Measurements from ENCODE around the gene RRP36. TPM values are rescaled to one million over a fixed set of nuclear protein-coding genes. Genes with fewer than 3 reads are reported as not detected.
"Not testable (repeated sequence)": the region's sequence is repeated elsewhere in the genome, so short reads cannot be mapped to it uniquely, and the experiment has no call there.

Gene RRP36
- polyA plus RNA-seq, 1 donor, result 63.6 TPM

DNA sequence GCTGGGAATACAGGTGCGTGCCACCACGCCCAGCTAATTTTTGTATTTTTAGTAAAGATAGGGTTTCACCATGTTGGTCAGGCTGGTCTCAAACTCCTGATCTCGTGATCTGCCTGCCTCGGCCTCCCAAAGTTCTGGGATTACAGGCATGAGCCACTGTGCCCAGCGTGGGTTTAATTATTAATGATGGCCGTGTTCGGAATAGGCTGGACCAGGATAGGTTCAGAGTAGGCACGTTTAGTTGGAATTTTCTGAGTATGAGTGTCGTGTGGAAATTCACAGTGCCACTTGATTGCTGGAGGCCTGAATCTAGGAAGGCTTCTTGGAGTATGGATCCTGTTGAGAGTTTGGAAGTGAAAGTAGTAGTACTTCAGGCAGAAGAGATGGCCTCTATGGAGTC, 23.2 kb upstream of the RRP36 start:
- not testable (repeated sequence) for DNase-seq

DNA sequence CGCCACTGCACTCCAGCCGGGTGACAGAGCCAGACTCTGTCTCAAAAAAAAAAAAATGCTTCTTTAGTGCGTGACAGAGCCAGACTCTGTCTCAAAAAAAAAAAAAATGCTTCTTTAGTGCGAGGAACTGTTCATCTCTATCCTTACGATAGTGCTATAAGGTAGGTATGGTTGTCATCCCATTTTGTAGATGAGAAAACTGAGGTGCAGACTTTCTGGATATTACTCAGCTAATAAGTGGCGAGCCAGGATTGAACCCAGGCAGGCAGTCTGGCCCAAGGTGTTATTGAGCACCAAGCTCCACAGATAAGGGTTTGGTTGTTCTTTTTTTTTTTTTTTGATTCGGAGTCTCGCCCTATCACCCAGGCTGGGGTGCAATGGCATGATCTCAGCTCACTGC, 19.6 kb upstream of the RRP36 start:
- no peak for DNase-seq

DNA sequence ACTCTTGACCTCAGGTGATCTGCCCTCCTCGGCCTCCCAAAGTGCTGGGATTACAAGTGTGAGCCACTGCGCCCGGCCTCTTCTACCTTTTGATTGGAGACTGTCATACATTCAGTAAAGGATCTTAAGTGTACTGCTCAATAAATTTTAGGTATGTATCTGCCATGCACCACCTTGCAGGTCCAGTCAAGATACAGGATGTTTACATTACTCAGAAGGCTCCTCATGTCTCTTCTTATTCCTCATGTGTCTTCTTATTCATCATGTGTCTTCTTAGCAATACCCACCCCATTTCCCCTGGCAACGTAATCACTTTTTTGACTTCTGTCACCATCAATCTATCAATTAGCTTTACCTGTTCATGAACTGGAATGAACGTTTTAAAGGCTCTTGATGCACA, 15.6 kb upstream of the RRP36 start:
- DNase-seq, result no peak

DNA sequence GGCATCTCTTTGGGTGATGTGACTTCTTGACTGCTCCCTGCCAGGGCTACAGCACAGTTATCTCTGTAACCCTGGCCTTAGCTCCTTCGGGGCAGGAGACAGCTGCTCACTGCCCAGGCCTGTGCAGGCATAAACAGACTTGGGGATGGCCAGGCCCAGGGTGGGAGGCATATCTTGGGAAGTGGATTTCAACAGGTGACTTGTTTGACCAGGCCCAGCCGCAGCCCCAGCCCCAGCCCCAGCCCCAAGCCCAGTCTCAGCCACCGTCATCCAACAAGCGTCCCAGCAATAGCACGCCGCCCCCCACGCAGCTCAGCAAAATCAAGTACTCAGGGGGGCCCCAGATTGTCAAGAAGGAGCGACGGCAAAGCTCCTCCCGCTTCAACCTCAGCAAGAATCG, 15.2 kb upstream of the RRP36 start:
- DNase-seq, result no peak

DNA sequence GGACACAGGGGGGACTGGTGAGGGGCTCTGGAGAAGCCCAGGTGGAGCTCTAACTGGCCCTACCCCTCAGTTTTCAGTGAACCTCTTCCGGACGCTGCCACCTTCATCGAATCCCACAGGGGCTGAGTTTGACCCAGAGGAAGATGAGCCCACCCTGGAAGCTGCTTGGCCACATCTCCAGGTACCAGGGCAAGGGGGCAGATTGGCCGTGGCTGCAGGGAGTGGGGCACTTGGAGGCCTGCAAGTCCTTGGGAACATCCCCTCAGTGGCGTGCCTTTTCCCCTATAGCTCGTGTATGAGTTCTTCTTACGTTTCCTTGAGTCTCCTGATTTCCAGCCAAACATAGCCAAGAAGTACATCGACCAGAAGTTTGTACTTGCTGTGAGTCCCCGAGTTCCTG, 14.3 kb upstream of the RRP36 start:
- DNase-seq, result no peak

DNA sequence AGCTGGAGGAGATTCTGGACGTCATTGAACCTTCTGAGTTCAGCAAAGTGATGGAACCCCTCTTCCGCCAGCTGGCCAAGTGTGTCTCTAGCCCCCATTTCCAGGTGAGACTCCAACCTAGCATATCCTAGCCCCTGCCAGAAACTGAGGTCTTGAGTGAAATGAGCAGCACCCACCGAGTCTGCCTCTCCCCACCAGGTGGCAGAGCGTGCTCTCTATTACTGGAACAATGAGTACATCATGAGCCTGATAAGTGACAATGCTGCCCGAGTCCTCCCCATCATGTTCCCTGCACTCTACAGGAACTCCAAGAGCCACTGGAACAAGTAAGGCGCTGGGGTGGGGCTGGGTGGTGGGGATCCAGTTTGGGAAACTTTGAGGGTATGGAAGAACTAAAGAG, 12.3 kb upstream of the RRP36 start:
- DNase-seq, result no peak

DNA sequence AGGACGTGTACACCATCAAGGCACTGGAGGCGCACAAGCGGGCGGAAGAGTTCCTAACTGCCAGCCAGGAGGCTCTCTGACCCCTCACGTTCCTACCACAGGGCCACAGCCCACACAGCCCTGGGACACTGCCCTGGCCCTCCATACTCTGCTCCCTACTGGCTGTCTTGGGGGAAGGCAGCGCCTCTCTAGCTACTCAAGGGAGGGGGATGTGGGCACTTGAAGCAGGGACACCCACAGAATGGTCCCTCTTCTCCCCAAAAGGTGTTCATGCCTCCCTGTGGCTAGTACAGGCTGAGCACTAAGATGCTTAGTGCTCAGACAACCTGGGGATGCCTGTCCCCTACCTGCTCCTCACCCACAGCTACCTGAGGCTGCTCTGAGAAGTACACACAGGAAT, 10.2 kb upstream of the RRP36 start:
- no peak for DNase-seq

DNA sequence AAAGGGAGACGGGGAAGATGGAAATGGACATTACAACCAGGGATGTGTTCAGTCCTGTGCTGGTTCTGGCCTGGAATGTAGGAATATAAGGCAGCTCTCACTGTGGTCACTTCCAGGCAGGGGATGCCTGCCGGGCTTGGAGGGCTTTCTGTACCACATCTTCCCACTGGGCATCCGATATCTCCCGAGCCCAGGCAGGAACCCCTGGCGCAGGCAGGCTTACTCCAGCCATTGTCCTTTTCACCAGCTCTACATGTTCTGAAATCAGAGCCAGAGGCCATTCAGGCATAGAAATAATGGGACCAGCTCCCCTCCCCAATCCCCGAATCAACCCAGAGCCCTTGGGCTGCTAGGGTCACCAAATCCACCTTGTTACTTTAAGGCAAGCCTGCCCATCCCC, 9.1 kb upstream of the RRP36 start:
- DNase-seq, result no peak

DNA sequence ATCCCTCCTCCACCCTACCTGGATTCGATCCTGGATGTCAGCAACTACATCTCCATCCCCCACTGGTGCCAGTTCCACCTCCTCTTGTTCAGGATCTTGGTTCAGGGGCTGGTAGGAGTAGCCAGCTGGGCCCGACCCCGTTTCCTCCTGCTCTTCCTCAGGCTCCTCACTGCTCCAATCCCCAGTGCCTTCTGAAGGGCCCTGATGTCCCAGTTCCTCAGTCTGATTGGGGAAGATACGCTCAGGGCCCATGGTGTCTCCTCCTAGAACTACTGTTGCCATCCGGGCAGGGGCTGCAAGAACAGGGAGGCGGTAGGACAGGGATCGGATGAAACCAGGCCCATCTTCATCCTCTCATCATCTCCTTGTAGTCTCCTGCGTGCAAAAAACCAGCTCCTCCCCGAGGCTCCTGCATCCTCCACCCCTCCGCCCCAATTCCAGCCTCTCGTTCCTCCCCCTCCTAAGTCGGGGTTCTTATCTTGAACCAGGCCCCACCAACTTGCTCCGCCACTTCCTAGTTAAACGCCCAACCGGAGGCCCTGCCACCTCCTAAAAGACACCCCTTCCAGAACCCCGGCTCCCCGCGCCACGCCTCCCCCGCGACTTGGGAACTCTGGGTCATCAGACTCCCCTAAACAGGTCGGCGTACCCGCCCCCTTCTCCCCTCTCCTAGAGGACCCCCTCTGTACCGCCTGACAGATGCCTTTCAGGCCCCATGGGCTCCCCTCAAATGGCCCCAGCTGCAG, 8.2 kb upstream of the RRP36 start:
- DNase-seq, result no peak

DNA sequence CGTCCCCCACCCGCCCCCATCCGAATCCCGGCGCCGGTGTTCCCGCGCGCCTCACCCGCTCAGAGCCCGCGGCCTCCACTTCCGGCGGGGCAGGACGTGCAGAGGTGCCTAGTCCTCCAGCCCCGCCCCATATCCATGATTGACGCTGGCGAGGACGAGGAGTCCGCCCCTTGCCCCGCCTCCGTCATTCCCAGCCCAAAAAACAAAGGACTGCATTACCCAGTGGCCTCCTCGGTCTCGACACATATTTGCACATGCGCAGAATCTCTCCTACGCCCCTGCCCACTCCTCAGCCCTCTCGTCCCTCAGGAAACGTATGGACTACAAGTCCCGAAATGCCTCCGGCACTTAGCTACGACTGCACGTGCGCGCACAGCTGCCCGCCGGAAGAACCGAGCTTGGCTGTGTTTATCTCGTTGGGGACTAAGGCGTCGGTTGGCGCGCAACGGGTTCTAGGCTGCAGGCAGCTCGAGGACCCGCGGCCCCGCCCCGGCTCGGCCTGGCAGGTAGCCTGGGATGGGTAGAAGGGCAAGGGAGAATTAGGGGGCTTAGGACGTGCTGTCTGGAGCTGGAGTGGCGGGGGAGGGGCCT, 7.5 kb upstream of the RRP36 start, which contains the start of the genes KLHDC3 and MEA1:
Gene KLHDC3, plus strand, starts transcription at position 407 of the 591 bp plus-strand sequence. CDS start 2,944 bp downstream, outside the sequence.
Gene MEA1, minus strand, starts transcription at position 104 of the 591 bp plus-strand sequence. CDS start 133 bp downstream, outside the sequence.
- DNase-seq, result peak; percentile 100

DNA sequence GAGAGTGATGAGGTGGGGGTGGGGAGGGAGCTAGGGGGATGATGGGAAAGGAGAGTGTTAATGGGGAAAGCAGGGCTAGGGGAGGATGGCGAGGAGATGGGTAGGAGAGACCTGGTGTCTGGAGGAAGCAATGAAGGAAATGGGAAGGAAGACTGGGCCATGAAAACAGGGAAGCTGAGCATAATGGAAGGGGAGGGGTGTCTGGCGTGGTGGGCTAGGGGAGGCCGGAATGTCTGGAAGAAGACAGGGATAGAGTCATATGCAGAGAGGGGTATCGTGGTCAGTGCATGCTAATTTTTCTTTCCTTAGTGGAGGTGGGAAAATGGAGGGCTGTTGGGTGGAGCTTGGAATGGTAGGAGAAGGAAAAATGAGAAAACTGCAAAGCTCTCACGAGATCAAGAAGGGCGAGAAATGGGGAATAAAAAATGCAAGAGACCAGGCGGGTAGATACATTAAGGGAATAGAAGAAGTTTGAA, 7.0 kb upstream of the RRP36 start:
- DNase-seq, result no peak

DNA sequence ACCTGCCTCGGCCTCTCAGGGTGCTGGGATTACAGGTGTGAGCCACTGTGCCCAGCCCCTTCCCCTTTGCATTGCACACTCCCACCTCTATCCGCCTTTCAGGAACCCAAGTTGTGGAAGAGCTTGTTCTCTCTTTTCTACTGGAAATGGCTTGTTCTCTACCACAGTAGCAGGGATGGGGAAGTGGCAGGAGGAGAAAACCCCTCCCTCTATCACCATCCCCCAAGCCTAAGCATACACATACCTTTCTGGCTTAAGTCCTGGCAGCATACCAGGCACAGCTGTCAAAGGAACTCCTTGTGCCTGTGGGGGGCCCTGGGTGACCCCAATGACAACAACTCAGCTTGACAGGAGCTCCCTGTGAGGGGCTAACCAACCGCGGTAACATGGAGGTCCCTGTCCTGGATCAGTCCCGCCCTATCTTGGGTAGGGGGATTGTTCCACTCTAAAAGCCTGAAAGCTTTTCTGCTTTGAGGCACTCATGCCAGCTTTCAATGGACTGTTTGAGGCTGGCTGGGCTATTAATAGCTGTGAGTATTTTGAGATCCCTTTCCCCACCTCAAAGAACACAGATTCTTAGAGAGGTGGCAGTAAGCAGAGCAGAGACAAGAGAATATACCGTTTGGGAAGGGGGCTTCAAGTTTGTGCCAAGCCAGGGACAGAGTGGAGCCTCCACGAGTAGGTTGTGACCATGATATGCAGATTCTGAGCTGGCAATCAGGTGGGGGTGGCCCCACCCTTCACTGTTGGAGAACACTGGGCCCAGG, 5.1 kb upstream of the RRP36 start:
- no peak for DNase-seq

DNA sequence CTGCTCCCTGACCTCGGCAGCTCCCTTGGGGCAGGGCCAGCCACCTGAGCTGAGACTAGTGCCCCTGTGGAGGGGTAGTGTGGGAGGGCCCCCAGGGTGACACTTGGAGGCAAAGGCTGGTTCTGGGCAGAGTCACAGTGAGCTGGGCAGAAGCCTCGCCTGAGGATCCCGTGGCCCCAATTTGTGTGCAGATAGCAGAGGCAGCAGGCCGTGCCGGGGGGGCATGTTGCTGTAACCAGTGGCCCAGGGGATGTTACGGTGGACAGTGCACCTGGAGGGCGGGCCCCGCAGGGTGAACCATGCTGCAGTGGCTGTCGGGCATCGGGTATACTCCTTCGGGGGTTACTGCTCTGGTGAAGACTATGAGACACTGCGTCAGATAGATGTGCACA, 4.5 kb upstream of the RRP36 start:
- no peak for DNase-seq

DNA sequence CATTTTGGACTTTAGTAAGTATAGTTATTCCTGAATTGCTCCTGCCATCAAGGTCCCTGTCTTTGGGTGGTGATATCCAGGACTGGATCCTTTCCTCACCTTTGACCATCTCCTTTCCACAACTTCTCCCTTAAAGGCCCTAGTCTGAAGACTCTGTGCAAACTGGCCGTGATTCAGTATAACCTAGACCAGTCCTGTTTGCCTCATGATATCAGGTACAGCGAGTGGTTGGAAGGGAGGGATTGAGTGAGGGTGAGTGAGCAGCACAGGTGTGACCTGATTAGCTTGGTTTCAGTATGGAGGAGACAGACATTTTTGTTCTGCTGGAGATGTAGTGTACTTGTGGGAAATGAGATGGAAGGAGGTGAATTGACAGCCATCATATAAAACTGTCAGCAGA, 2.3 kb upstream of the RRP36 start:
- no peak for DNase-seq

DNA sequence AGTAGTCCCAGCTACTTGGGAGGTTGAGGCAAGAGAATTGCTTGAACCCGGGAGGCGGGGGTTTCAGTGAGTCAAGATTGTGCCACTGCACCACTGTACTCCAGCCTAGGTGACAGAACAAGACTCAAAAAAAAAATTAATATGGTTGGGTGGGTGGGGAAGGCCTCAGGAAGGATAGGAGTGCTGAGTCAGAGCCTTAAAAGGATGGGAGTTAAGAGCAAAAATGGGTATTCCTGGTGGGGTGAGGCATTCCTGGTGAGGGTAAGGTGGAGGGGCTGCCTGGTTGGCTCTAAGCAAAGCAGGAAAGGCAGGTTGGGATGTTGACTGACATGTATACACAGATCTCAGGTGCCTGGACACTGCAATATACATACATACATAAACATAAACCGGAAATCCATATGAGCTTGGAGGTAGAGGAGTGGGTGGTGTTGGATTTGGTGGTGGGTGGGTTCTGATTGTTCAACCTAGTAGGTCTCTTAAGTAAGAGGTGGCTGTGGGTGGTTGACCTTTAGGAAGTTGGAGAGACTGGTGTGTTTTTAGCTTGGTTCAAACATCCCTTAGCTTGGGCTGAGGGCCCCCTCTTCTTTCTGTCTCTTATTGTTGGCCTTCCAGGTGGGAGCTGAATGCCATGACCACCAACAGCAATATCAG, 1.2 kb upstream of the RRP36 start:
- DNase-seq, result no peak

DNA sequence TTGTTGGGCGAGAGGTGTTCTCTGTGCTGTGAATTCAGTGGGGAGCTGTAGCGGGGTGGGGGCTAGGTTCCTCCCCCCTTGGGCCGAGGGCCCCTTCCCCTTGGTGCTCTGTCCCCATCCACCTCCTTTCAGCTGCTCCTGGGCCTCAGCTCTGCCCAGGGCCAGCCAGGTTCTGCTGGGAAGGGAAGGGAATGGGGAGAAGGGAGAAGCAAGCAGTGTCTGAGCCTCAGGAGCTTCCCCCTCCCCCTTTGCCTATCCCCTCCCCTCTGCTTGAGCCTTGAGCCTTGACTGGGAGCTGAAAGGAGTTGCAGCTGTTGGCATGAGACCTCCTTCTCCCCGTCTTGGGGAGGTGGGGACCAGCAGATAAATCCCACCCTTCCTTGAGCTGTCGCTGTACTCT, 576 bp upstream of the RRP36 start:
- DNase-seq, result no peak

DNA sequence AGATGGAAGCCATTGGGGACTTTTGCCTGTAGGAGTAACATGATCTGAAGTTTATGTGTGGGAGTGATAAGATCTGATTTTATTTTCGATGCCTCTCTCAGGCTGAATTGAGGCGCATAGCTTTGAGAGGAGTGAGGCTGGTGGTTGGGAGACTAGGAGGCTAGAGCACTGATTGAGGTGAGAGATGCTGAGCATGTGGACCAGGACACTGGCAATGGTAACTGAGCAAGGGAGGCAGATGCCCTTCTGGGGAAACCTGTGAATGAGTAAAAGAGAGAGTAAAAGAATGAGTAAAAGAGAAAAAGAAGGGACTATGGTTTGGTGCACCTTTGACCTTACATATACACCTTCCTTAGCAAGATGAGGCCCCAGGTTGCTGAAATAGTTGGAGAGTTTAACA, 3.0 kb downstream of the RRP36 start:
- no peak for DNase-seq

DNA sequence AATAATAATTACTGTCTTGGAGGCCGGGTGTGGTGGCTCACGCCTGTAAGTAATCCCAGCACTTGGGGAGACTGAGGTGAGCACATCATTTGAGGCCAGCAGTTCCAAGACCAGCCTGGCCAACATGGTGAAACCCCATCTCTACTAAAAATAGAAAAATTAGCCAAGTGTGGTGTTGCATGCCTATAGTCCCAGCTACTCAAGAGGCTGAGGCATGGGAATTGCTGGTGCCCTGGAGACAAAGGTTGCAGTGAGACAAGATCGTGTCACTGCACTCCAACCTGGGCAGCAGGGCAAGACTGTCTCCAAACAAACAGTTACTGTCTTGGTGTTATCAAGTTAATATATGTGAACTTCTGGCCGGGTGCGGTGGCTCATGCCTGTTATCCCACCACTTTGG, 4.9 kb downstream of the RRP36 start:
- no peak for DNase-seq

DNA sequence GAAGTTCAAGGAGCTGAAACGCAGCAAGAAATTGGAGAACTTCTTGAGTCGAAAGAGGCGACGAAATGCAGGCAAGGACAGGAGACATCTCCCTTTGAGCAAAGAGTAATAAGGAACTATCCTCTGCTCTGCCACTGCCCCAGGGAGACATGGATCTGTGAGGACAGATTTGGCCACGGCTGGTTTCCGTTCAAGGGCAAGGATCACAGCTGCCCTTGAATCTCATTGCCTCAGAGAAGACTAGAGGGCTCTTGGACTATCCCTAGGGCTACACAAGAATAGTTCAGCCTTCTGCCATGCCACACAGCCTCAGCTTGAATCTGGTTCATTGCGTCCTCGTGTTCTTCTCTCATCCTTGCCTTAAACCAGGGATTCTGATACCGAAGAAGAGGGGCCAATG, 7.7 kb downstream of the RRP36 start:
- no peak for DNase-seq

DNA sequence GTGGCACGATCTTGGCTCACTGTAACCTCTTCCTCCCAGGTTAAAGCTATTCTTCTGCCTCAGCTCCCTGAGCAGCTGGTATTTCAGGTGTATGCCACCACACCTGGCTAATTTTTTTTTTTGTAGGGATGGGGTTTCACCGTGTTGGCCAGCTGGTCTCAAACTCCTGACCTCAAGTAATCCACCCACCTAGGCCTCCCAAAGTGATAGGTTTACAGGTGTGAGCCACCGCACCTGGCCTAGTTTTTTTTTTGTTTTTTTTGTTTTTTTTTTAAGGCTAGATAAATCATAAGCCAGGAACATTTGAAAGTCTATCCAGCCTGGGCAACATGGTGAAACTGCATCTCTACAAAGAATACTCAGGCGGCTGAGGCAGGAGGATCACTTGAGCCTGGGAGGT, 10.9 kb downstream of the RRP36 start:
- no peak for DNase-seq

DNA sequence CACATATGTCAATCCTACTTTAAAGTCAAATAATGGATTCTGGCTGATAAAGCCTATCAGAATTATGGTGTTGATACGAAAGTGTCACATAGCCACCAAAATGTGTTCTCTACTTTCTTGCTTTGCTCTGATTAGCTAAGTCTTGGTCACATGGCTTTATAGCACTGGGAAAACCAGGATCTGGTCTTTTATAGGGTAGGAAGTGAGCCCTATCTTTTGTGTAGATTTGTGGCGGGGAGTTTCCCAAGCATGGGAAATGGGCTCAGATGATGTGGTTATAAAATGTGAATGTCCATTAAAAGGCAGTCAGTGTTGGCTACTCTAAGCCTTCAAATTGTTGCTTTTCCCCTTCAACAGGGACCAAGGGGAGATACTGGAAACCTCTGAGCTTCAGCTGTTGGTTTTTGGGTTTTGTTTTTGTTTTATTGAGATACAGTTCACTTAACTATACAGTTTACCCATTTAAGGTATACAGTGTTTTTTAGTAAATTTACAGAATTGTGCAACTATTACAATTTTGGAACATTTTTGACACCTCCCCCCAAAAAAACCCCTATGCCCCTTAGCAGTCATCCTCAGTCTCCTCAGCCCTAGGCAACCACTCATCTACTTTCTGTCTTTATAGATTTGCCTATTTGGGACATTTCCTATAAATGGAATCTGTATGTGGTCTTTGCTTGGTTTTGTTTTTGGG, 12.2 kb downstream of the RRP36 start:
- DNase-seq, result no peak

DNA sequence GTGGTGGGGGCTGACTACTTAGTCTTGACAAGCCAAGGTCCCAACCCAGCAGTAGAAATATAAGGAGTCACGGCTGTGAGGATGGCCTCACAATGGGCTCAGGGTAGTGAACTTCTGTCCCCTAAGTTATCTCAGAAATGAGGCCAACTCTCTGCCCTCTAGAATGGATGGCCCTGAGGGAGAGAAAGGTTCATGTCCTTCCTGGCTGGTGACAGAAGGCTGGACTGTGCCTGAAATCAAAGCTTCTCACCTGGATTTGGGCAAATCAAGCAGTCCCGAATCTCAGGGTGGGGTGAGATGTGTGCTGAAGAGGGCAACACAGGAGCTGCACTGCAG, 12.7 kb downstream of the RRP36 start:
- no peak for DNase-seq

Data from left kidney (tissue), 2 donors.